A549 (cell line): ENCODE results near the gene UCKL1. TPM values are rescaled to one million over a fixed set of nuclear protein-coding genes. Genes with fewer than 3 reads are reported as not detected.

Source experiments
- ATAC-seq, 2 experiments: fragments of 200-7000 bp in 1 of 2; fragments of >200 bp in 1 of 2; cut with Nextera tagmentation in 1 of 2; cut with Tn5 transposase in 1 of 2; 3 replicates each; pipeline versions ENCODE4 v1.8.0 to v1.9.1; 2018 to 2020; ENCODE audit warnings: mild to moderate bottlenecking in 1 of 2, moderate library complexity in 1 of 2
- CTCF ChIA-PET: fragments of 300-600 bp; sonication (Branson Sonifier 250); formaldehyde crosslinking; extraction: SDS; loops from one replicate; lab custom pipeline; 2021; ENCODE audit warnings: antibody characterized with exemption, inconsistent platforms; lab: Yijun Ruan, JAX
- POLR2A ChIA-PET: fragments of 350-600 bp; formaldehyde crosslinking; extraction: SDS; loops from one replicate; lab custom pipeline; 2021; ENCODE audit warnings: antibody characterized with exemption, inconsistent platforms; lab: Yijun Ruan, JAX
- DNase-seq, 2 experiments: peaks; one replicate each; pipeline versions ENCODE4 v3.0.0 to v3.0.0-alpha.2; 2011 to 2016; ENCODE audit warnings: low read depth in 1 of 2, low spot score in 1 of 2
- FAIRE-seq: peaks from 2 replicates; lab custom pipeline; 2011; peaks lifted over from hg19 to GRCh38; lab: Jason Lieb, UNC
- H3K27ac ChIP-seq, 2 experiments: fragments of >200 bp; sonication (Bioruptor Twin); formaldehyde crosslinking; 3 replicates each; pipeline ENCODE4 v1.5.1; 2016 to 2017
- H3K4me1 ChIP-seq: fragments of >200 bp; sonication (Bioruptor Twin); formaldehyde crosslinking; 3 replicates; pipeline ENCODE4 v1.6.1; 2016
- H3K4me2 ChIP-seq: fragments of >200 bp; sonication (Bioruptor Twin); formaldehyde crosslinking; 3 replicates; pipeline ENCODE4 v1.6.1; 2016
- H3K4me3 ChIP-seq: fragments of >200 bp; sonication (Bioruptor Twin); formaldehyde crosslinking; 3 replicates; pipeline ENCODE4 v1.5.1; 2016
- H3K9me3 ChIP-seq: fragments of >200 bp; sonication (Bioruptor Twin); formaldehyde crosslinking; 3 replicates; pipeline ENCODE4 v1.6.1; 2016
- BCL3 ChIP-seq: fragments of >200 bp; sonication (Bioruptor Twin); formaldehyde crosslinking; IDR thresholded peaks from 3 replicates; pipeline ENCODE4 v1.6.1; 2016
- CHD4 ChIP-seq: fragments of 200-600 bp; sonication (generic); IDR thresholded peaks from 2 replicates; pipeline ENCODE4 v1.6.1; 2016; ENCODE audit warnings: antibody characterized with exemption, mild to moderate bottlenecking, borderline replicate concordance
- E2F6 ChIP-seq: IDR thresholded peaks from 2 replicates; pipeline ENCODE4 v1.6.1; 2012; ENCODE audit warnings: low read depth, borderline replicate concordance
- EHF ChIP-seq: fragments of 250-450 bp; sonication (Bioruptor Pico); IDR thresholded peaks from 2 replicates; pipeline ENCODE4 v1.5.0; 2020; ENCODE audit warnings: mild to moderate bottlenecking
- ELK1 ChIP-seq: fragments of 150-350 bp; IDR thresholded peaks from 2 replicates; pipeline ENCODE4 v1.6.1; 2014; ENCODE audit warnings: low read depth, mild to moderate bottlenecking, low read length
- EP300 ChIP-seq, 2 experiments: fragments of >200 bp; sonication (Bioruptor Twin); formaldehyde crosslinking; IDR thresholded peaks; 2 replicates in 1 of 2; 3 replicates in 1 of 2; pipeline ENCODE4 v1.6.1; 2016 to 2017
- HMGXB4 ChIP-seq: fragments of 250-450 bp; sonication (Bioruptor Pico); IDR thresholded peaks from 2 replicates; pipeline ENCODE4 v1.5.0; 2021; ENCODE audit warnings: mild to moderate bottlenecking, moderate library complexity, borderline replicate concordance
- HOXA7 ChIP-seq: fragments of 250-450 bp; sonication (Bioruptor Pico); IDR thresholded peaks from 2 replicates; pipeline ENCODE4 v1.5.0; 2020; ENCODE audit warnings: mild to moderate bottlenecking, moderate library complexity
- MAZ ChIP-seq: fragments of 150-350 bp; IDR thresholded peaks from 2 replicates; pipeline ENCODE4 v1.6.1; 2014; ENCODE audit warnings: antibody characterized with exemption, low read depth, low read length, borderline replicate concordance
- NR3C1 ChIP-seq: fragments of >200 bp; sonication (Bioruptor Twin); formaldehyde crosslinking; IDR thresholded peaks from 3 replicates; pipeline ENCODE4 v1.6.1; 2017
- RAD21 ChIP-seq, 2 experiments: fragments of >200 bp in 1 of 2; sonication (Bioruptor Twin) in 1 of 2; formaldehyde crosslinking in 1 of 2; IDR thresholded peaks in 1 of 2; conservative IDR thresholded peaks in 1 of 2; 2 replicates in 1 of 2; 3 replicates in 1 of 2; pipeline ENCODE4 v1.6.1; 2012 to 2018; ENCODE audit warnings: inconsistent platforms in 1 of 2
- RFX5 ChIP-seq: fragments of 450-650 bp; IDR thresholded peaks from 2 replicates; pipeline ENCODE4 v1.7.1; 2014; ENCODE audit warnings: antibody characterized with exemption, mild to moderate bottlenecking, moderate library complexity
- SMC3 ChIP-seq: fragments of >200 bp; sonication (Bioruptor Twin); formaldehyde crosslinking; IDR thresholded peaks from 3 replicates; pipeline ENCODE4 v1.6.1; 2018; ENCODE audit warnings: inconsistent platforms
- TFCP2L1 ChIP-seq: fragments of 250-450 bp; sonication (Bioruptor Pico); IDR thresholded peaks from 2 replicates; pipeline ENCODE4 v1.5.0; 2021; ENCODE audit warnings: mild to moderate bottlenecking
- TP53 ChIP-seq: fragments of 250-450 bp; sonication (Bioruptor Pico); IDR thresholded peaks from 2 replicates; pipeline ENCODE4 v1.5.0; 2021; ENCODE audit warnings: mild to moderate bottlenecking, moderate library complexity
- ZC3H11A ChIP-seq: fragments of 450-650 bp; IDR thresholded peaks from 2 replicates; pipeline ENCODE4 v1.6.1; 2014; ENCODE audit warnings: antibody characterized with exemption, mild to moderate bottlenecking
- ZSCAN20 ChIP-seq: fragments of 250-450 bp; sonication (Bioruptor Pico); IDR thresholded peaks from 2 replicates; pipeline ENCODE4 v1.8.0; 2022; ENCODE audit warnings: mild to moderate bottlenecking, moderate library complexity
- WGBS: methylation state at CpG from one replicate; pipeline ENCODE4 v1.1.6; 2017; ENCODE audit errors: missing lambda C conversion rate; 5-methylcytosine and 5-hydroxymethylcytosine counted together
- polyA plus RNA-seq, 4 experiments: library from polyadenylated mRNA; depleted of rRNA in 3 of 4; stranded (reverse); fragments of >200 nt; fragmentation: RNase III in 1 of 4; extraction: RNeasy Plus Mini Kit Qiagen cat#74134 plus additional on column Dnase treatment in 1 of 4; gene quantifications; 2 replicates in 3 of 4; 3 replicates in 1 of 4; pipeline ENCODE4 v1.2.3, GENCODE V29; 2011 to 2017
- TF ChIP-seq, protein P1 (sequence below): fragments of >200 bp; sonication (Bioruptor Twin); formaldehyde crosslinking; IDR thresholded peaks from 3 replicates; pipeline ENCODE4 v1.5.1; 2016

Gene UCKL1
- polyA plus RNA-seq, 2 of the 4 experiments (the other 2 are of a cell fraction) = 19.1 to 30.4 TPM

DNA sequence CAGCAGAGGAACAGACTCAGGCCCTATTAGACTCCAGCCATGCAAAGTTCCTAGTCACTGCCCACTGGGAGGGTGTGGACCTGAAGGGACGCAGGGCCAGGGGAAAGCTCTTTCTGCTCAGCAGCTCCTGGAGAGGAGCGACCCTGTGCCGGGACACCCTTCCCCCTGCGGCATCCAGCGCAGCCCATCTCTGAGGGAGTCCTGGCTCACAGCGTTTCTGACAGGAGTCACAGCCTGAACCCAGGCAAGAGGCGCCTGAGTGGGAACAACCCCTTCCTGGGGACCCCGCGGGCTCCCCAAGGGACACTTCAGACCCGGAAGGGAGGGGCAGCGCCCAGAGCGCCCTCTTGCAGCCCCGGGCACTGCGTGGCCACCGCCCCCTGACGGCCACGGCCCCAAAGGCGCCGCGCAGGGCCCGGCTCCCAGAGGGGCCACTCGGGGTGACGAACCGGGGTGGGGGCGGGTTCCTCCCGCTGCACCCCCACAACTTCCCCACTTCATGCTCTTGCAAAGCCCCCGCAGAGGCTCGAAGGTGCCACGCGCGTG is 862 bp downstream of the UCKL1 start:
- DNase-seq = peak in 1 of 2 experiments; percentile 36

DNA sequence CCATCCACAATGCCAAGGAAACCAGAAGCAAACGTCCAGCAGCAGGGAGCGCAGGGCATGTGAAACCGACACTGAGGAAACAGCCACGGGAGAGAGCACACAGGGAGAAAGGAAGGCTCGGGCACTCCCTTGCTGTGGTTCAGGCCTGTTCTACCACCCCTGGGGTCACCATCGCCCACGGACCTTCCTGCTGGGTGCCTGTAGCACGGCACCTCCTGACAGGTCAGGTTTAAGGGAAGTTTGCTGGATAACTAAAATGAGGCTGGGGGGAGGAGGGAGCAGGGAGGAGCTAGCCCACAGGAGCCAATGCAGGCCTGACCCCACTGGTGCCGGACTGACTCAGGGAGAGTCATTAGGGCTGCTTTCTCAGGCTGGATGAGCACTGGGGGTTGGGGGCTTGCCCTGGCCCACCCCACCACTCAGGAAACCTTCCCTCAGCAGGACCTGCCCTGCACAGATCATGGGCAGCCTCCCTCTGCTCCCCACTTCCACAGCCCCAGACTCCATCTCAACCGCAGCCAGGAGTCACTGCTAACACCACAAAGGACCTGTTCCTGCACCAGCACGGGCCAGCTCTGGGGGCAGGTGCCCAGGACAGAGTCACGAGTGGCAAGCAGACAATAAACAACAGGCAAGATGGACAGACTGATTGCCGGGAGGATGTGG is 2.3 kb downstream of the UCKL1 start:
- H3K4me1 ChIP-seq = peaks cover 49% of the 10 kb centered on the region
- no peak for TF ChIP-seq TFCP2L1 (CRISPR knock-in tag)
- no peak for TF ChIP-seq HMGXB4
- TF ChIP-seq TP53 (CRISPR knock-in tag) = no peak
- no peak for TF ChIP-seq HOXA7
- no peak for TF ChIP-seq NR3C1
- TF ChIP-seq ZC3H11A = no peak
- no peak for TF ChIP-seq CHD4
- no peak for TF ChIP-seq ZSCAN20 (CRISPR knock-in tag)
- H3K9me3 ChIP-seq = no peaks in the 10 kb centered on the region
- FAIRE-seq = no peak
- no peak for ATAC-seq
- no peak overlapping the region for H3K27ac ChIP-seq
- no peak for DNase-seq
- 85% methylated on average over 13 of the region's 13 CpGs for WGBS
- no peak overlapping the region for H3K4me3 ChIP-seq
- POLR2A ChIA-PET = no interaction called here
- peak overlapping the region; percentile 99 for H3K4me2 ChIP-seq
- CTCF ChIA-PET = interaction anchor here (0.9 to 2.4 kb wide), 6 partner anchors 20 to 416 kb away, joined by 3 to 11 read pairs (median 4); partner anchors contain the start of genes PRPF6 and PTK6

More for the DNA sequence above, 862 bp downstream of the UCKL1 start:
- POLR2A ChIA-PET = interaction anchor here (1.2 to 1.4 kb wide), 2 partner anchors 19 to 25 kb away, joined by 6 read pairs; partner anchors contain the start of gene PRPF6
- H3K4me1 ChIP-seq = peaks cover 36% of the 10 kb centered on the region
- H3K27ac ChIP-seq = peak overlapping the region; percentile 96 to 98
- CTCF ChIA-PET = interaction anchor here (1.0 to 2.4 kb wide), 9 partner anchors 10 to 418 kb away, joined by 3 to 11 read pairs (median 3); partner anchors contain the start of genes PRPF6 and PTK6
- H3K4me3 ChIP-seq = peak overlapping the region; percentile 84
- FAIRE-seq (no peak), ATAC-seq (peak; percentile 43 to 52; a peak in 4 of 6 replicates)
- H3K4me2 ChIP-seq = peak overlapping the region; percentile 99
- WGBS = 5% methylated on average over 13 of the region's 31 CpGs
- TF ChIP-seq RAD21 (conservative IDR thresholded peaks at IDR 0.05 in 1 of 2, IDR thresholded peaks at IDR 0.05 in 1 of 2) (peak; percentile 12 to 37; a peak in 3 of 5 replicates), SMC3 (peak; percentile 33; the same call in 1 of the 3 replicates), MAZ (no peak)
- TF ChIP-seq, protein P1, sequence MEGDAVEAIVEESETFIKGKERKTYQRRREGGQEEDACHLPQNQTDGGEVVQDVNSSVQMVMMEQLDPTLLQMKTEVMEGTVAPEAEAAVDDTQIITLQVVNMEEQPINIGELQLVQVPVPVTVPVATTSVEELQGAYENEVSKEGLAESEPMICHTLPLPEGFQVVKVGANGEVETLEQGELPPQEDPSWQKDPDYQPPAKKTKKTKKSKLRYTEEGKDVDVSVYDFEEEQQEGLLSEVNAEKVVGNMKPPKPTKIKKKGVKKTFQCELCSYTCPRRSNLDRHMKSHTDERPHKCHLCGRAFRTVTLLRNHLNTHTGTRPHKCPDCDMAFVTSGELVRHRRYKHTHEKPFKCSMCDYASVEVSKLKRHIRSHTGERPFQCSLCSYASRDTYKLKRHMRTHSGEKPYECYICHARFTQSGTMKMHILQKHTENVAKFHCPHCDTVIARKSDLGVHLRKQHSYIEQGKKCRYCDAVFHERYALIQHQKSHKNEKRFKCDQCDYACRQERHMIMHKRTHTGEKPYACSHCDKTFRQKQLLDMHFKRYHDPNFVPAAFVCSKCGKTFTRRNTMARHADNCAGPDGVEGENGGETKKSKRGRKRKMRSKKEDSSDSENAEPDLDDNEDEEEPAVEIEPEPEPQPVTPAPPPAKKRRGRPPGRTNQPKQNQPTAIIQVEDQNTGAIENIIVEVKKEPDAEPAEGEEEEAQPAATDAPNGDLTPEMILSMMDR = peak; percentile 52
- H3K9me3 ChIP-seq = no peaks in the 10 kb centered on the region

GRCh38 chr20:63952769-63953168 is 3.4 kb downstream of the UCKL1 start:
- CTCF ChIA-PET = interaction anchor here (0.9 to 2.1 kb wide), 4 partner anchors 10 to 415 kb away, joined by 3 to 8 read pairs (median 4); partner anchors contain the start of gene PTK6
- WGBS = 87% methylated on average over 14 of the region's 14 CpGs

GRCh38 chr20:63952210-63952535 is 4.0 kb downstream of the UCKL1 start:
- no peak overlapping the region for H3K4me3 ChIP-seq
- FAIRE-seq = no peak
- no peak for ATAC-seq
- POLR2A ChIA-PET = no interaction called here
- CTCF ChIA-PET = interaction anchor here (1.1 to 2.1 kb wide), 5 partner anchors 10 to 414 kb away, joined by 3 to 8 read pairs (median 4); partner anchors contain the start of gene PTK6
- DNase-seq = no peak
- H3K9me3 ChIP-seq = no peaks in the 10 kb centered on the region
- H3K4me1 ChIP-seq = peaks cover 46% of the 10 kb centered on the region
- H3K27ac ChIP-seq = no peak overlapping the region
- 90% methylated on average over 13 of the region's 15 CpGs for WGBS
- no peak overlapping the region for H3K4me2 ChIP-seq
- TF ChIP-seq E2F6 (no peak), BCL3 (no peak), RFX5 (no peak), HMGXB4 (no peak), EP300 (IDR thresholded peaks at IDR 0.05) (no peak), SMC3 (no peak), ELK1 (no peak)

More at GRCh38 chr20:63952769-63953168, 3.4 kb downstream of the UCKL1 start:
- DNase-seq = no peak
- POLR2A ChIA-PET = no interaction called here
- H3K9me3 ChIP-seq = no peaks in the 10 kb centered on the region
- peaks cover 51% of the 10 kb centered on the region for H3K4me1 ChIP-seq
- ATAC-seq = no peak
- no peak overlapping the region for H3K4me2 ChIP-seq
- no peak overlapping the region for H3K4me3 ChIP-seq
- no peak for FAIRE-seq
- no peak for TF ChIP-seq EHF (CRISPR knock-in tag)
- TF ChIP-seq, all 56 proteins: peak for 0
- H3K27ac ChIP-seq = no peak overlapping the region
